Measurements from ENCODE around the gene SUSD2.
"Not testable (repeated sequence)": the region's sequence is repeated elsewhere in the genome, so short reads cannot be mapped to it uniquely, and the experiment has no call there.

DNA sequence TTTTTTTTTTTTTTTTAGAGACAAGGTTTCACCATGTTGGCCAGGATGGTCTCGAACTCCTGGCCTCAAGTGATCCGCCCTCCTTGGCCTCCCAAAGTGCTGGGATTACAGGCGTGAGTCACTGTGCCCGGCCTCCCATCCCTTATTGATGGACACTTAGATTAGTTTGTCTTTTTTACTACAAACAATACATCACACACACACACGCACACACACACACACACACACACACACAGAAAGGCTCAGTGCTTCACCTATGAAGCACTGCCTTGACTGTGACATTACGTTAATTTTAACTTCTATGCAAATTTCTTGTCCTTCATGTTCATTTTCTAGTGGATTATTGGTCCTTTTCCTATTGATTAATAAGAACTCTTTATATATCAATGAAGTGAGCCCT lies 44.8 kb upstream of the SUSD2 start:
- TF ChIP-seq ZFP36 (IDR thresholded peaks at IDR 0.05; ENCODE audit: borderline replicate concordance, partially characterized antibody); PHF8 (IDR thresholded peaks at IDR 0.05; ENCODE audit: borderline replicate concordance, low read depth); RARB (CRISPR knock-in tag; IDR thresholded peaks at IDR 0.05); MAFK (IDR thresholded peaks at IDR 0.05; ENCODE audit: partially characterized antibody); POLR2A (IDR thresholded peaks at IDR 0.05; ENCODE audit: low read length); JUN (IDR thresholded peaks at IDR 0.05); RNF2 (IDR thresholded peaks at IDR 0.05; ENCODE audit: borderline replicate concordance, low read depth); RAD21 (conservative IDR thresholded peaks at IDR 0.05 in 1 of 2, IDR thresholded peaks at IDR 0.05 in 1 of 2): not testable (repeated sequence)
- TF ChIP-seq, protein P1, sequence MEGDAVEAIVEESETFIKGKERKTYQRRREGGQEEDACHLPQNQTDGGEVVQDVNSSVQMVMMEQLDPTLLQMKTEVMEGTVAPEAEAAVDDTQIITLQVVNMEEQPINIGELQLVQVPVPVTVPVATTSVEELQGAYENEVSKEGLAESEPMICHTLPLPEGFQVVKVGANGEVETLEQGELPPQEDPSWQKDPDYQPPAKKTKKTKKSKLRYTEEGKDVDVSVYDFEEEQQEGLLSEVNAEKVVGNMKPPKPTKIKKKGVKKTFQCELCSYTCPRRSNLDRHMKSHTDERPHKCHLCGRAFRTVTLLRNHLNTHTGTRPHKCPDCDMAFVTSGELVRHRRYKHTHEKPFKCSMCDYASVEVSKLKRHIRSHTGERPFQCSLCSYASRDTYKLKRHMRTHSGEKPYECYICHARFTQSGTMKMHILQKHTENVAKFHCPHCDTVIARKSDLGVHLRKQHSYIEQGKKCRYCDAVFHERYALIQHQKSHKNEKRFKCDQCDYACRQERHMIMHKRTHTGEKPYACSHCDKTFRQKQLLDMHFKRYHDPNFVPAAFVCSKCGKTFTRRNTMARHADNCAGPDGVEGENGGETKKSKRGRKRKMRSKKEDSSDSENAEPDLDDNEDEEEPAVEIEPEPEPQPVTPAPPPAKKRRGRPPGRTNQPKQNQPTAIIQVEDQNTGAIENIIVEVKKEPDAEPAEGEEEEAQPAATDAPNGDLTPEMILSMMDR (IDR thresholded peaks at IDR 0.05), result not testable (repeated sequence)
- TF ChIP-seq, protein P2, sequence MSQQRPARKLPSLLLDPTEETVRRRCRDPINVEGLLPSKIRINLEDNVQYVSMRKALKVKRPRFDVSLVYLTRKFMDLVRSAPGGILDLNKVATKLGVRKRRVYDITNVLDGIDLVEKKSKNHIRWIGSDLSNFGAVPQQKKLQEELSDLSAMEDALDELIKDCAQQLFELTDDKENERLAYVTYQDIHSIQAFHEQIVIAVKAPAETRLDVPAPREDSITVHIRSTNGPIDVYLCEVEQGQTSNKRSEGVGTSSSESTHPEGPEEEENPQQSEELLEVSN (IDR thresholded peaks at IDR 0.05; ENCODE audit: borderline replicate concordance, low read depth), result not testable (repeated sequence)
- TF ChIP-seq, protein P3, sequence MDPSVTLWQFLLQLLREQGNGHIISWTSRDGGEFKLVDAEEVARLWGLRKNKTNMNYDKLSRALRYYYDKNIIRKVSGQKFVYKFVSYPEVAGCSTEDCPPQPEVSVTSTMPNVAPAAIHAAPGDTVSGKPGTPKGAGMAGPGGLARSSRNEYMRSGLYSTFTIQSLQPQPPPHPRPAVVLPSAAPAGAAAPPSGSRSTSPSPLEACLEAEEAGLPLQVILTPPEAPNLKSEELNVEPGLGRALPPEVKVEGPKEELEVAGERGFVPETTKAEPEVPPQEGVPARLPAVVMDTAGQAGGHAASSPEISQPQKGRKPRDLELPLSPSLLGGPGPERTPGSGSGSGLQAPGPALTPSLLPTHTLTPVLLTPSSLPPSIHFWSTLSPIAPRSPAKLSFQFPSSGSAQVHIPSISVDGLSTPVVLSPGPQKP (IDR thresholded peaks at IDR 0.05; ENCODE audit: low read depth, low read length), result not testable (repeated sequence)

Data from A549 (cell line).